Heart left ventricle (tissue), 16 donors: Measurements from ENCODE around the gene TTLL10. TPM values are rescaled to one million over a fixed set of nuclear protein-coding genes. Genes with fewer than 3 reads are reported as not detected.

Experiments
- ATAC-seq, 4 donors: fragments of 200-7000 bp; cut with Tn5 transposase; one replicate each; pipeline ENCODE4 v1.9.1; 2020 to 2022; ENCODE audit warnings: moderate library complexity in 4 of 4, mild to moderate bottlenecking in 3 of 4, moderate number of reproducible peaks in 1 of 4
- DNase-seq, 5 donors: peaks; one replicate each; pipeline ENCODE4 v3.0.0-alpha.2; 2020
- H3K27ac ChIP-seq, 12 donors: fragments of 200-600 bp; sonication (generic) in 4 of 12; one replicate each; pipeline versions ENCODE4 v1.5.0 to v1.8.0; 2016 to 2022; ENCODE audit warnings: mild to moderate bottlenecking in 2 of 12
- H3K27me3 ChIP-seq, 9 donors: fragments of 200-600 bp; sonication (generic) in 2 of 9; one replicate each; pipeline versions ENCODE4 v1.5.1 to v1.8.0; 2016 to 2022; ENCODE audit warnings: mild to moderate bottlenecking in 3 of 9
- H3K36me3 ChIP-seq, 9 donors: fragments of 200-600 bp; sonication (generic) in 2 of 9; one replicate each; pipeline versions ENCODE4 v1.5.0 to v1.8.0; 2018 to 2022; ENCODE audit warnings: mild to moderate bottlenecking in 2 of 9
- H3K4me1 ChIP-seq, 12 donors: fragments of 200-600 bp; sonication (generic) in 4 of 12; one replicate each; pipeline versions ENCODE4 v1.5.0 to v1.8.0; 2016 to 2022; ENCODE audit warnings: mild to moderate bottlenecking in 3 of 12
- H3K4me3 ChIP-seq, 12 donors: fragments of 200-600 bp; sonication (generic) in 4 of 12; one replicate each; pipeline versions ENCODE4 v1.5.0 to v1.8.0; 2017 to 2022; ENCODE audit warnings: mild to moderate bottlenecking in 9 of 12, moderate library complexity in 4 of 12
- H3K9me3 ChIP-seq, 12 donors: fragments of 200-600 bp; sonication (generic) in 4 of 12; one replicate each; pipeline versions ENCODE4 v1.5.0 to v1.8.0; 2016 to 2022; ENCODE audit warnings: mild to moderate bottlenecking in 1 of 12
- CTCF ChIP-seq, 12 donors: fragments of 200-600 bp; sonication (generic) in 4 of 12; IDR thresholded peaks; one replicate each; pipeline versions ENCODE4 v1.5.0 to v1.8.0; 2018 to 2022; ENCODE audit warnings: antibody characterized with exemption in 12 of 12, mild to moderate bottlenecking in 5 of 12
- POLR2A ChIP-seq, 2 donors: fragments of 450-650 bp; IDR thresholded peaks; one replicate each; pipeline ENCODE4 v1.6.1; 2017; ENCODE audit warnings: antibody characterized with exemption in 2 of 2, mild to moderate bottlenecking in 2 of 2, moderate library complexity in 2 of 2
- WGBS, 4 donors: extraction: QIAGEN DNeasy Blood & Tissue Kit in 2 of 4; methylation state at CpG; one replicate each; pipeline versions ENCODE4 v1.1.5 to v1.1.7; 2013 to 2018; 5-methylcytosine and 5-hydroxymethylcytosine counted together
- intact Hi-C, 10 donors: fragments of 100-400 bp; cut with DNase I; formaldehyde crosslinking; loops; one replicate each; pipeline versions ENCODE4 v1.11.1 to v1.14.2; 2022
- polyA plus RNA-seq, 2 donors: library from polyadenylated mRNA; stranded (reverse); fragments of 200-250 nt; gene quantifications; one replicate each; pipeline ENCODE4 v1.2.3, GENCODE V29; 2013
- total RNA-seq, 9 donors: library from RNA; depleted of rRNA in 2 of 9; stranded (reverse); fragments of >200 nt in 2 of 9; fragmentation: NEBNext Ultra II Directional in 3 of 9; extraction: Animal tissue kit (Norgen Biotek cat#: 25700) in 3 of 9; gene quantifications; one replicate each; pipeline versions ENCODE4 v1.1.0 to v1.2.4, GENCODE V29; 2016 to 2023
- donor health status: ischemic (EF 13 %, LVEDD 7.1; RV severe dilation, severe dysfunction).
- donor health status: healthy with polysubstance abuse.
- donor health status: DM: no; HTN: yes; CAD: no.
- donor health status: DM: no; HTN: no; CAD: no.
- donor health status: ischemic (EF 25% LVEDD 6.9; RV normal size, moderate dysfunction).
- donor health status: ischemic (EF 25% LVEDD 5.7; RV mildly dilated, moderate dysfunction).
- donor health status: healthy.
- donor health status: DM: yes; HTN: yes; CAD: no.
- donor health status: ischemic (EF 35%, LVEDD 5.7; RV mildly dilated, moderate dysfunction).
- donor health status: nonischemic (EF 11% LVEDD 7.7; RV severe dilation, severe dysfunction).
- donor health status: DM: yes; HTN: yes; CAD: no.
- donor health status: PGD.
- donor health status: ischemic (EF 29% LVEDD 5.4; RV normal size, mild dysfunction).
- donor health status: nonischemic (EF 23%, LVEDD 6.1; RV moderate dilation, normal function).

The TTLL10 gene
- total and polyA plus RNA-seq, 11 donors: 0.03 to 0.53 (median 0.21) TPM; not detected in 4

- Histone ChIP-seq H3K36me3 (no peaks in the 10 kb centered on the region), H3K9me3 (no peaks in the 10 kb centered on the region), H3K27me3 (peaks cover 14 to 59% (median 27%) of the 10 kb centered on the region in 9 donors), H3K27ac (peak overlapping the region in 5 of 12 donors; percentile 13 to 57 (median 19)), H3K4me3 (peak overlapping the region in 11 of 12 donors; percentile 6 to 55 (median 38)), H3K4me1 (peaks cover 0 to 27% (median 0%) of the 10 kb centered on the region in 12 donors)
- no peak for DNase-seq
- TF ChIP-seq POLR2A (IDR thresholded peaks at IDR 0.05) (no peak), CTCF (IDR thresholded peaks at IDR 0.05) (no peak)
- ATAC-seq: peak in 1 of 4 donors; percentile 46
- WGBS, 4 donors: 58 to 76% (median 66%) methylated on average over 22 to 30 of the region's 30 CpGs
- intact Hi-C loops: loop anchor here in 1 of 10 donors (2.0 kb wide), 1 partner anchor 120 kb away; no protein-coding TSS in a partner anchor
Observed at GRCh38 chr1:1244192-1244811, 70.6 kb downstream of the TTLL10 start.

GRCh38 chr1:1245178-1245816, 71.6 kb downstream of the TTLL10 start:
- Histone ChIP-seq H3K27ac (no peak overlapping the region), H3K27me3 (peaks cover 6 to 49% (median 18%) of the 10 kb centered on the region in 9 donors), H3K36me3 (no peaks in the 10 kb centered on the region), H3K4me3 (no peak overlapping the region), H3K9me3 (no peaks in the 10 kb centered on the region), H3K4me1 (peaks cover 0 to 27% (median 0%) of the 10 kb centered on the region in 12 donors)
- 66 to 78% (median 72%) methylated on average over 8 to 22 of the region's 23 CpGs for WGBS, 4 donors
- ATAC-seq (no peak), DNase-seq (no peak)
- intact Hi-C loops: loop anchor here in 2 of 10 donors (2.0 to 5.0 kb wide), 2 partner anchors 120 to 123 kb away; no protein-coding TSS in a partner anchor
- TF ChIP-seq CTCF (IDR thresholded peaks at IDR 0.05) (no peak), POLR2A (IDR thresholded peaks at IDR 0.05) (no peak)

- H3K36me3 ChIP-seq: no peaks in the 10 kb centered on the region
Observed at GRCh38 chr1:1245817-1246576, 72.3 kb downstream of the TTLL10 start.

More at GRCh38 chr1:1245817-1246576, 72.3 kb downstream of the TTLL10 start:
- TF ChIP-seq CTCF (IDR thresholded peaks at IDR 0.05) (no peak), POLR2A (IDR thresholded peaks at IDR 0.05) (no peak)
- WGBS, 4 donors: 31 to 46% (median 35%) methylated on average over 21 to 45 of the region's 45 CpGs
- H3K9me3 ChIP-seq: no peaks in the 10 kb centered on the region
- intact Hi-C loops: loop anchor here in 2 of 10 donors (2.0 to 5.0 kb wide), 2 partner anchors 121 to 124 kb away; no protein-coding TSS in a partner anchor
- no peak overlapping the region for H3K4me3 ChIP-seq
- DNase-seq: no peak
- no peak overlapping the region for H3K27ac ChIP-seq
- no peak for ATAC-seq
- peaks cover 0 to 27% (median 0%) of the 10 kb centered on the region in 12 donors for H3K4me1 ChIP-seq
- peaks cover 6 to 44% (median 18%) of the 10 kb centered on the region in 9 donors for H3K27me3 ChIP-seq
